Mononuclear cell (primary cell): ENCODE results near the gene SLC5A1. TPM values are rescaled to one million over a fixed set of nuclear protein-coding genes. Genes with fewer than 3 reads are reported as not detected.

Experiments
- H3K27me3 ChIP-seq: 2 replicates; pipeline ENCODE4 v1.6.0; 2011; ENCODE audit warnings: low read length, control low read depth; ENCODE audit not compliant: insufficient read depth
- H3K4me1 ChIP-seq: 2 replicates; pipeline ENCODE4 v1.5.1; 2011; ENCODE audit warnings: mild to moderate bottlenecking, low read length, control low read depth; ENCODE audit not compliant: insufficient read depth
- H3K4me3 ChIP-seq: 2 replicates; pipeline ENCODE4 v1.5.1; 2011; ENCODE audit warnings: mild to moderate bottlenecking, low read length, moderate library complexity
- H3K9me3 ChIP-seq: 2 replicates; pipeline ENCODE4 v1.5.1; 2011; ENCODE audit warnings: low read depth, mild to moderate bottlenecking, control low read depth, low read length
- total RNA-seq: library from RNA; depleted of rRNA; stranded (reverse); fragments of >200 nt; gene quantifications from one replicate; pipeline ENCODE4 v1.2.3, GENCODE V29; 2012

The SLC5A1 gene
- total RNA-seq, 1 donor: not detected

- H3K4me1 ChIP-seq: no peaks in the 10 kb centered on the region
- H3K9me3 ChIP-seq: no peaks in the 10 kb centered on the region
- H3K4me3 ChIP-seq: no peak overlapping the region
- peaks cover 6% of the 10 kb centered on the region for H3K27me3 ChIP-seq
Observed at GRCh38 chr22:32037236-32037635, 5.8 kb upstream of the SLC5A1 start.

GRCh38 chr22:32040324-32040904 lies 2.6 kb upstream of the SLC5A1 start:
- Histone ChIP-seq H3K4me1 (no peaks in the 10 kb centered on the region), H3K9me3 (no peaks in the 10 kb centered on the region), H3K27me3 (peaks cover 16% of the 10 kb centered on the region), H3K4me3 (no peak overlapping the region)

- H3K4me1 ChIP-seq: no peaks in the 10 kb centered on the region
- no peak overlapping the region for H3K4me3 ChIP-seq
- H3K27me3 ChIP-seq: peaks cover 23% of the 10 kb centered on the region
- no peaks in the 10 kb centered on the region for H3K9me3 ChIP-seq
Observed at GRCh38 chr22:32043391-32043790, 330 bp downstream of the SLC5A1 start.

GRCh38 chr22:32044477-32044876 lies 1.4 kb downstream of the SLC5A1 start:
- Histone ChIP-seq H3K4me3 (no peak overlapping the region), H3K4me1 (no peaks in the 10 kb centered on the region), H3K9me3 (no peaks in the 10 kb centered on the region), H3K27me3 (peaks cover 23% of the 10 kb centered on the region)

- H3K27me3 ChIP-seq: peaks cover 23% of the 10 kb centered on the region
- no peaks in the 10 kb centered on the region for H3K9me3 ChIP-seq
- no peaks in the 10 kb centered on the region for H3K4me1 ChIP-seq
- no peak overlapping the region for H3K4me3 ChIP-seq
Observed at GRCh38 chr22:32044913-32045312, 1.9 kb downstream of the SLC5A1 start.

- H3K4me1 ChIP-seq: peaks cover 13% of the 10 kb centered on the region
- no peaks in the 10 kb centered on the region for H3K9me3 ChIP-seq
- H3K4me3 ChIP-seq: no peak overlapping the region
- peaks cover 18% of the 10 kb centered on the region for H3K27me3 ChIP-seq
Observed at GRCh38 chr22:32048069-32048468, 5.0 kb downstream of the SLC5A1 start.

- H3K4me3 ChIP-seq: no peak overlapping the region
Observed at GRCh38 chr22:32050678-32051515, 7.8 kb downstream of the SLC5A1 start.

GRCh38 chr22:32052244-32052643 lies 9.2 kb downstream of the SLC5A1 start:
- Histone ChIP-seq H3K4me3 (no peak overlapping the region), H3K4me1 (peaks cover 13% of the 10 kb centered on the region), H3K9me3 (no peaks in the 10 kb centered on the region), H3K27me3 (peaks cover 2% of the 10 kb centered on the region)

More at GRCh38 chr22:32050678-32051515, 7.8 kb downstream of the SLC5A1 start:
- Histone ChIP-seq H3K9me3 (no peaks in the 10 kb centered on the region), H3K4me1 (peaks cover 13% of the 10 kb centered on the region), H3K27me3 (peaks cover 5% of the 10 kb centered on the region)

- H3K4me3 ChIP-seq: no peak overlapping the region
- peaks cover 13% of the 10 kb centered on the region for H3K4me1 ChIP-seq
- no peaks in the 10 kb centered on the region for H3K9me3 ChIP-seq
- no peaks in the 10 kb centered on the region for H3K27me3 ChIP-seq
Observed at GRCh38 chr22:32052936-32053791, 10.1 kb downstream of the SLC5A1 start.

- H3K9me3 ChIP-seq: no peaks in the 10 kb centered on the region
- H3K27me3 ChIP-seq: no peaks in the 10 kb centered on the region
- peaks cover 13% of the 10 kb centered on the region for H3K4me1 ChIP-seq
- no peak overlapping the region for H3K4me3 ChIP-seq
Observed at GRCh38 chr22:32055069-32055468, 12.0 kb downstream of the SLC5A1 start.

GRCh38 chr22:32058656-32059260 lies 15.7 kb downstream of the SLC5A1 start:
- Histone ChIP-seq H3K27me3 (no peaks in the 10 kb centered on the region), H3K9me3 (no peaks in the 10 kb centered on the region), H3K4me3 (no peak overlapping the region), H3K4me1 (no peaks in the 10 kb centered on the region)

- H3K4me3 ChIP-seq: no peak overlapping the region
- no peaks in the 10 kb centered on the region for H3K9me3 ChIP-seq
- no peaks in the 10 kb centered on the region for H3K4me1 ChIP-seq
- no peaks in the 10 kb centered on the region for H3K27me3 ChIP-seq
Observed at GRCh38 chr22:32059426-32059825, 16.4 kb downstream of the SLC5A1 start.

GRCh38 chr22:32063701-32064100 lies 20.6 kb downstream of the SLC5A1 start:
- H3K4me3 ChIP-seq: no peak overlapping the region
- no peaks in the 10 kb centered on the region for H3K9me3 ChIP-seq
- no peaks in the 10 kb centered on the region for H3K4me1 ChIP-seq
- peaks cover 2% of the 10 kb centered on the region for H3K27me3 ChIP-seq

- Histone ChIP-seq H3K27me3 (peaks cover 7% of the 10 kb centered on the region), H3K9me3 (no peaks in the 10 kb centered on the region), H3K4me3 (no peak overlapping the region), H3K4me1 (no peaks in the 10 kb centered on the region)
Observed at GRCh38 chr22:32066820-32067219, 23.8 kb downstream of the SLC5A1 start.

GRCh38 chr22:32067613-32068012 lies 24.6 kb downstream of the SLC5A1 start:
- Histone ChIP-seq H3K4me1 (no peaks in the 10 kb centered on the region), H3K27me3 (peaks cover 7% of the 10 kb centered on the region), H3K4me3 (no peak overlapping the region), H3K9me3 (no peaks in the 10 kb centered on the region)
